IMR-90 (cell line): ENCODE data around the gene OR10S1. TPM values are rescaled to one million over a fixed set of nuclear protein-coding genes. Genes with fewer than 3 reads are reported as not detected.

ENCODE experiments used
- ATAC-seq: fragments of 200-7000 bp; cut with Tn5 transposase; 2 replicates; pipeline ENCODE4 v1.9.1; 2020; ENCODE audit warnings: low read depth, mild to moderate bottlenecking, moderate library complexity
- Bru-seq: library from RNA; stranded (reverse); fragments of 400-500 nt; gene quantifications from one replicate; lab custom pipeline; 2021; lab: Mats Ljungman, UMichigan
- BruChase-seq, 2 experiments: library from RNA; stranded (reverse); fragments of 400-500 nt; gene quantifications; one replicate each; lab custom pipeline; 2021; lab: Mats Ljungman, UMichigan
- BruUV-seq: library from RNA; stranded (reverse); fragments of 400-500 nt; replicated peaks from 2 replicates; lab custom pipeline; 2021; lab: Mats Ljungman, UMichigan
- CTCF ChIA-PET: fragments of 300-600 bp; formaldehyde crosslinking; extraction: SDS; loops from one replicate; lab custom pipeline; 2021; ENCODE audit warnings: antibody characterized with exemption; lab: Yijun Ruan, JAX
- POLR2A ChIA-PET: fragments of 300-600 bp; sonication (Branson Sonifier 250); formaldehyde crosslinking; loops from one replicate; lab custom pipeline; 2022; ENCODE audit warnings: antibody characterized with exemption; ENCODE audit not compliant: unreplicated experiment; lab: Charles Lee
- DNase-seq: peaks from one replicate; pipeline ENCODE4 v3.0.0; 2013
- H2AFZ ChIP-seq: replicated peaks from 2 replicates; pipeline ENCODE3; 2013; ENCODE audit warnings: low read length, mild to moderate bottlenecking; ENCODE audit not compliant: poor library complexity
- H2AK5ac ChIP-seq: 2 replicates; pipeline ENCODE4 v1.6.1; 2013; ENCODE audit warnings: low read depth, low read length, inconsistent platforms
- H2AK9ac ChIP-seq: replicated peaks from 2 replicates; pipeline ENCODE3; 2013; ENCODE audit warnings: mild to moderate bottlenecking, low read depth, low read length, moderate library complexity; ENCODE audit not compliant: poor library complexity
- H2BK120ac ChIP-seq: 2 replicates; pipeline ENCODE4 v1.6.1; 2013; ENCODE audit warnings: low read depth, low read length, inconsistent platforms
- H2BK15ac ChIP-seq: 3 replicates; pipeline ENCODE4 v1.6.1; 2013; ENCODE audit warnings: low read depth, low read length, inconsistent platforms
- H2BK20ac ChIP-seq: 2 replicates; pipeline ENCODE4 v1.6.1; 2013; ENCODE audit warnings: low read depth, mild to moderate bottlenecking, inconsistent platforms, low read length, moderate library complexity
- H2BK5ac ChIP-seq: 2 replicates; pipeline ENCODE4 v1.6.1; 2013; ENCODE audit warnings: mild to moderate bottlenecking, low read depth, low read length, inconsistent platforms; ENCODE audit not compliant: poor library complexity, severe bottlenecking
- H3K14ac ChIP-seq: replicated peaks from 2 replicates; pipeline ENCODE4 v1.6.1; 2013; ENCODE audit warnings: low read depth, low read length, inconsistent platforms
- H3K18ac ChIP-seq: 2 replicates; pipeline ENCODE4 v1.6.1; 2013; ENCODE audit warnings: low read depth, low read length, control low read depth
- H3K23ac ChIP-seq: 2 replicates; pipeline ENCODE4 v1.6.1; 2013; ENCODE audit warnings: low read depth, low read length, inconsistent platforms
- H3K27ac ChIP-seq: 2 replicates; pipeline ENCODE4 v1.5.1; 2013; ENCODE audit warnings: mild to moderate bottlenecking, control low read depth, low read length; ENCODE audit not compliant: insufficient read depth
- H3K27me3 ChIP-seq: 2 replicates; pipeline ENCODE4 v1.6.1; 2013; ENCODE audit warnings: low read length; ENCODE audit not compliant: control insufficient read depth, insufficient read depth
- H3K36me3 ChIP-seq: 2 replicates; pipeline ENCODE4 v1.6.1; 2013; ENCODE audit warnings: low read length, mixed read lengths; ENCODE audit not compliant: control insufficient read depth, insufficient read depth
- H3K4ac ChIP-seq: 2 replicates; pipeline ENCODE4 v1.6.1; 2013; ENCODE audit warnings: low read depth, low read length, inconsistent platforms
- H3K4me1 ChIP-seq: 2 replicates; pipeline ENCODE4 v1.6.1; 2013; ENCODE audit warnings: low read length, mixed read lengths; ENCODE audit not compliant: control insufficient read depth, insufficient read depth
- H3K4me2 ChIP-seq: 2 replicates; pipeline ENCODE4 v1.6.1; 2013; ENCODE audit warnings: low read depth, mild to moderate bottlenecking, control low read depth, low read length, moderate library complexity
- H3K4me3 ChIP-seq: 2 replicates; pipeline ENCODE4 v1.5.1; 2013; ENCODE audit warnings: low read depth, mild to moderate bottlenecking, control low read depth, low read length, moderate library complexity; ENCODE audit not compliant: insufficient read depth
- H3K56ac ChIP-seq: 2 replicates; pipeline ENCODE4 v1.6.1; 2013; ENCODE audit warnings: low read length, inconsistent platforms; ENCODE audit not compliant: insufficient read depth; ENCODE audit errors: extremely low read depth
- H3K79me1 ChIP-seq, 2 experiments: 2 replicates each; pipeline ENCODE4 v1.6.1; 2013; ENCODE audit warnings: low read length in 2 of 2, inconsistent platforms in 1 of 2, low read depth in 1 of 2
- H3K9ac ChIP-seq: 2 replicates; pipeline ENCODE4 v1.6.1; 2013; ENCODE audit warnings: low read depth, low read length, control low read depth
- H3K9me1 ChIP-seq: 2 replicates; pipeline ENCODE4 v1.6.1; 2013; ENCODE audit warnings: low read length, inconsistent platforms; ENCODE audit not compliant: insufficient read depth
- H3K9me3 ChIP-seq: 2 replicates; pipeline ENCODE4 v1.6.1; 2013; ENCODE audit warnings: low read length; ENCODE audit not compliant: control insufficient read depth, insufficient read depth
- H4K20me1 ChIP-seq: 2 replicates; pipeline ENCODE4 v1.6.1; 2013; ENCODE audit warnings: low read length, inconsistent platforms; ENCODE audit not compliant: insufficient read depth
- H4K5ac ChIP-seq: 2 replicates; pipeline ENCODE4 v1.6.1; 2013; ENCODE audit warnings: mild to moderate bottlenecking, low read depth, low read length, control low read depth
- H4K8ac ChIP-seq, 2 experiments: 2 replicates each; pipeline ENCODE4 v1.6.1; 2013; ENCODE audit warnings: low read depth in 2 of 2, low read length in 2 of 2, control low read depth in 1 of 2, inconsistent platforms in 1 of 2
- H4K91ac ChIP-seq: 2 replicates; pipeline ENCODE4 v1.6.1; 2013; ENCODE audit warnings: low read depth, low read length, inconsistent platforms; ENCODE audit not compliant: insufficient read depth
- BHLHE40 ChIP-seq: fragments of 150-350 bp; IDR thresholded peaks from 2 replicates; pipeline ENCODE4 v1.6.1; 2016; ENCODE audit warnings: mild to moderate bottlenecking, low read depth, low read length
- CEBPB ChIP-seq: IDR thresholded peaks from 2 replicates; pipeline ENCODE4 v1.6.1; 2012; ENCODE audit warnings: low read depth, low read length, improper control_type of control experiment
- CHD1 ChIP-seq: IDR thresholded peaks from 2 replicates; pipeline ENCODE4 v1.6.1; 2012; ENCODE audit warnings: low read depth, low read length, improper control_type of control experiment
- CTCF ChIP-seq: conservative IDR thresholded peaks from 2 replicates; pipeline ENCODE4 v1.5.1; 2012; ENCODE audit warnings: mild to moderate bottlenecking, low read depth, low read length, improper control_type of control experiment
- FOS ChIP-seq: fragments of 150-350 bp; IDR thresholded peaks from 2 replicates; pipeline ENCODE4 v1.6.1; 2016; ENCODE audit warnings: low read depth, low read length
- MAZ ChIP-seq: IDR thresholded peaks from 2 replicates; pipeline ENCODE4 v1.6.1; 2012; ENCODE audit warnings: low read depth, mild to moderate bottlenecking, low read length, improper control_type of control experiment, moderate library complexity, borderline replicate concordance
- NFE2L2 ChIP-seq: fragments of 150-350 bp; IDR thresholded peaks from 2 replicates; pipeline ENCODE4 v1.6.1; 2016; ENCODE audit warnings: low read depth, mild to moderate bottlenecking, low read length
- POLR2A ChIP-seq: IDR thresholded peaks from 2 replicates; pipeline ENCODE4 v1.6.1; 2012; ENCODE audit warnings: mild to moderate bottlenecking, low read depth, low read length
- RAD21 ChIP-seq: IDR thresholded peaks from 2 replicates; pipeline ENCODE4 v1.6.1; 2012; ENCODE audit warnings: low read length, improper control_type of control experiment
- RCOR1 ChIP-seq: IDR thresholded peaks from 2 replicates; pipeline ENCODE4 v1.6.1; 2012; ENCODE audit warnings: mild to moderate bottlenecking, low read length, improper control_type of control experiment; ENCODE audit not compliant: insufficient replicate concordance
- RFX5 ChIP-seq: IDR thresholded peaks from 2 replicates; pipeline ENCODE4 v1.8.0; 2012; ENCODE audit warnings: low read depth, mild to moderate bottlenecking, low read length, moderate library complexity
- SMC3 ChIP-seq: fragments of 150-350 bp; IDR thresholded peaks from 2 replicates; pipeline ENCODE4 v1.6.1; 2016; ENCODE audit warnings: low read depth, mild to moderate bottlenecking, antibody characterized with exemption, low read length, moderate library complexity
- USF2 ChIP-seq: fragments of 150-350 bp; IDR thresholded peaks from 2 replicates; pipeline ENCODE4 v1.6.1; 2017; ENCODE audit warnings: mild to moderate bottlenecking, antibody characterized with exemption, low read length, low read depth
- dilution Hi-C: fragments of 300-500 bp; cut with HindIII; formaldehyde crosslinking; loops from one replicate; pipeline ENCODE4 v1.14.3; 2018; ENCODE audit warnings: low sequenced_read_pairs; ENCODE audit not compliant: unreplicated experiment
- in situ Hi-C: fragments of 300-500 bp; cut with MboI; formaldehyde crosslinking; loops from 3 replicates; pipeline ENCODE4 v1.14.3; 2019; ENCODE audit warnings: low sequenced_read_pairs, inconsistent platforms, mixed read lengths
- intact Hi-C: fragments of 100-400 bp; cut with micrococcal nuclease; formaldehyde crosslinking; loops from 2 replicates; pipeline ENCODE4 v1.10.0; 2022
- long read RNA-seq: library from polyadenylated mRNA; unstranded; transcript quantifications from one replicate; pipeline ENCODE4 v2.0.0, GENCODE V29; 2021; ENCODE audit not compliant: unreplicated experiment
- polyA plus RNA-seq, 3 experiments: library from polyadenylated mRNA; depleted of rRNA; stranded (reverse); fragments of >200 nt; gene quantifications; 2 replicates each; pipeline ENCODE4 v1.2.3, GENCODE V29; 2012; ENCODE audit warnings: low replicate concordance in 1 of 3
- total RNA-seq: library from RNA; depleted of rRNA; stranded (reverse); fragments of >200 nt; gene quantifications from 2 replicates; pipeline ENCODE4 v1.2.3, GENCODE V29; 2012; rRNA removed
- TF ChIP-seq, protein P1 (sequence below): fragments of 150-350 bp; IDR thresholded peaks from 2 replicates; pipeline ENCODE4 v1.6.1; 2016; ENCODE audit warnings: low read depth, mild to moderate bottlenecking, low read length, moderate library complexity, borderline replicate concordance

Gene OR10S1, protein sequence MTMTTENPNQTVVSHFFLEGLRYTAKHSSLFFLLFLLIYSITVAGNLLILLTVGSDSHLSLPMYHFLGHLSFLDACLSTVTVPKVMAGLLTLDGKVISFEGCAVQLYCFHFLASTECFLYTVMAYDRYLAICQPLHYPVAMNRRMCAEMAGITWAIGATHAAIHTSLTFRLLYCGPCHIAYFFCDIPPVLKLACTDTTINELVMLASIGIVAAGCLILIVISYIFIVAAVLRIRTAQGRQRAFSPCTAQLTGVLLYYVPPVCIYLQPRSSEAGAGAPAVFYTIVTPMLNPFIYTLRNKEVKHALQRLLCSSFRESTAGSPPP
- not detected in 2 replicates for total RNA-seq
- polyA plus RNA-seq (2012; rRNA removed) = not detected in 2 replicates
- polyA plus RNA-seq (2012; cell fraction: cytosol; rRNA removed) = not detected in 2 replicates
- not detected in 2 replicates for polyA plus RNA-seq (2012; cell fraction: nucleus; rRNA removed; ENCODE audit: low replicate concordance)
- Bru-seq, nascent RNA = not detected
- BruChase-seq, experiment 1, labeled RNA remaining after a 6-hour chase = not detected
- not detected for BruChase-seq, experiment 2, labeled RNA remaining after a 2-hour chase
- long read RNA-seq = 0 reads

DNA sequence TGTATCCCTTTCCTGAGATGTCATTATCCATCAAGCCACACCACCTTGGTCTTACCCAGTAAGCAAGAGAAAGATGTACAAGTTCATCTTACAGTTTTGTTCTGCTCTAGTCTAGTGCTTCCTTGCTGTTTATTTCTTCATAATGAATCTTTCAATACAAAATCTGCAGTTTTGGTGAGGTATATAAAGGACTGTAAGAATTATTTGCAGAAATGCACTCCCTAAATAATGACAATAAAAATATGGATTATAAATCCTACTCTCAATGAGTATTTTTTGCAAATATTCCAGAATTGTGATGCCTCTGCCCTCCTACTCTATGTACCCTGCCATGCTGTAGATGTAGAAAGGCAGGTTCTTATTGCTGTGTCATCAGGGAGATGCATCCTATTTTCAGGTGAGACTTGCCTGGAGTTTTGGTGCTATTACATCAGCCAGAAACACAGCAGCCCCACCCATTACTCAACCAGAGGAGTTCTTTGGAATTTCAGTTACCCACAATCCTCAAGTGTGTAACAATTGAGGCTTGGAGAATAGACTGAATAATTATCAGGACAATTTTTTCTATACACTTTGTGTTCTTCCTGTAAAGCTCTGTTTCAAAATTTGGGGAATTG, at the start of gene OR10S1:
Gene OR10S1, minus strand, starts transcription at position 51 of the 617 bp plus-strand sequence. CDS start 117 bp downstream, outside the sequence.
- CTCF ChIA-PET = no interaction called here
- H3K14ac ChIP-seq = no peak within 1 kb of the TSS
- H3K36me3 ChIP-seq = no peaks in the 10 kb centered on the region
- H3K27ac ChIP-seq = no peak within 1 kb of the TSS
- no peak within 1 kb of the TSS for H4K91ac ChIP-seq
- no peaks in the 10 kb centered on the region for H3K79me1 ChIP-seq
- H4K8ac ChIP-seq = no peak within 1 kb of the TSS
- no peak within 1 kb of the TSS for H2AK5ac ChIP-seq
- H3K9me3 ChIP-seq = peaks cover 12% of the 10 kb centered on the region; the same call in 1 of the 2 replicates
- dilution Hi-C loops = no loop called here
- H2BK5ac ChIP-seq = no peak within 1 kb of the TSS
- no peaks in the 10 kb centered on the region for H3K4me1 ChIP-seq
- ATAC-seq = no peak
- H4K20me1 ChIP-seq = no peaks in the 10 kb centered on the region
- no peak within 1 kb of the TSS for H2BK120ac ChIP-seq
- in situ Hi-C loops = no loop called here
- no peak within 1 kb of the TSS for H2BK15ac ChIP-seq
- BruUV-seq = no TSS peak
- DNase-seq = no peak
- H3K9me1 ChIP-seq = no peaks in the 10 kb centered on the region
- H3K23ac ChIP-seq = no peak within 1 kb of the TSS
- no peaks in the 10 kb centered on the region for H3K27me3 ChIP-seq
- H2AK9ac ChIP-seq = peak within 1 kb of the TSS; percentile 61
- H3K4me3 ChIP-seq = no peak within 1 kb of the TSS
- H2BK20ac ChIP-seq = no peak within 1 kb of the TSS
- H3K4me2 ChIP-seq = no peak within 1 kb of the TSS
- no peak within 1 kb of the TSS for H3K56ac ChIP-seq
- H4K5ac ChIP-seq = no peak within 1 kb of the TSS
- no peak within 1 kb of the TSS for H3K9ac ChIP-seq
- H3K18ac ChIP-seq = no peak within 1 kb of the TSS
- intact Hi-C loops = no loop called here
- POLR2A ChIA-PET = no interaction called here
- H3K4ac ChIP-seq = no peak within 1 kb of the TSS
- no peak within 1 kb of the TSS for H2AFZ ChIP-seq
- TF ChIP-seq FOS = no peak
- no peak for TF ChIP-seq BHLHE40
- no peak for TF ChIP-seq CEBPB
- TF ChIP-seq POLR2A = no peak
- TF ChIP-seq RAD21 = no peak
- TF ChIP-seq USF2 = no peak
- no peak for TF ChIP-seq SMC3
- TF ChIP-seq MAZ = no peak
- no peak for TF ChIP-seq RCOR1
- no peak for TF ChIP-seq CTCF
- no peak for TF ChIP-seq CHD1
- no peak for TF ChIP-seq NFE2L2
- no peak for TF ChIP-seq RFX5
- TF ChIP-seq, protein P1, sequence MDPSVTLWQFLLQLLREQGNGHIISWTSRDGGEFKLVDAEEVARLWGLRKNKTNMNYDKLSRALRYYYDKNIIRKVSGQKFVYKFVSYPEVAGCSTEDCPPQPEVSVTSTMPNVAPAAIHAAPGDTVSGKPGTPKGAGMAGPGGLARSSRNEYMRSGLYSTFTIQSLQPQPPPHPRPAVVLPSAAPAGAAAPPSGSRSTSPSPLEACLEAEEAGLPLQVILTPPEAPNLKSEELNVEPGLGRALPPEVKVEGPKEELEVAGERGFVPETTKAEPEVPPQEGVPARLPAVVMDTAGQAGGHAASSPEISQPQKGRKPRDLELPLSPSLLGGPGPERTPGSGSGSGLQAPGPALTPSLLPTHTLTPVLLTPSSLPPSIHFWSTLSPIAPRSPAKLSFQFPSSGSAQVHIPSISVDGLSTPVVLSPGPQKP = no peak
